Naive thymus-derived CD4-positive, alpha-beta T cell (primary cell): ENCODE measurements around the gene HNRNPL. TPM values are rescaled to one million over a fixed set of nuclear protein-coding genes. Genes with fewer than 3 reads are reported as not detected.
"Not testable (repeated sequence)": the region's sequence is repeated elsewhere in the genome, so short reads cannot be mapped to it uniquely, and the experiment has no call there.

Experiments used
- ATAC-seq: fragments of 150-1000 bp; cut with Tn5 transposase; 2 replicates; pipeline ENCODE4 v1.10.0; 2021; ENCODE audit warnings: mild to moderate bottlenecking, moderate library complexity
- CTCF ChIA-PET: fragments of 350-600 bp; sonication (Branson Sonifier 250); formaldehyde crosslinking; loops from one replicate; lab custom pipeline; 2021; ENCODE audit warnings: antibody characterized with exemption; lab: Charles Lee
- POLR2A ChIA-PET: fragments of 350-600 bp; sonication (Branson Sonifier 250); formaldehyde crosslinking; loops from one replicate; lab custom pipeline; 2021; ENCODE audit warnings: antibody characterized with exemption, inconsistent platforms; lab: Charles Lee
- DNase-seq, 9 donors: peaks; one replicate each; pipeline versions ENCODE4 v3.0.0 to v3.0.0-alpha.2; 2020 to 2022; ENCODE audit warnings: mixed read lengths in 1 of 9
- H3K27ac ChIP-seq: one replicate; pipeline ENCODE4 v1.7.0; 2013; ENCODE audit warnings: mild to moderate bottlenecking, low read depth, low read length, moderate library complexity
- H3K27me3 ChIP-seq, 2 donors: one replicate each; pipeline ENCODE4 v1.7.0; 2013; ENCODE audit warnings: low read length in 2 of 2, mild to moderate bottlenecking in 2 of 2, moderate library complexity in 2 of 2; ENCODE audit not compliant: control insufficient read depth in 2 of 2, insufficient read depth in 2 of 2
- H3K36me3 ChIP-seq, 3 experiments: 1 replicate in 2 of 3; 2 replicates in 1 of 3; pipeline ENCODE4 v1.7.0; 2013; ENCODE audit warnings: low read length in 3 of 3, mild to moderate bottlenecking in 3 of 3, moderate library complexity in 1 of 3; ENCODE audit not compliant: insufficient read depth in 3 of 3, control insufficient read depth in 2 of 3
- H3K4me1 ChIP-seq, 2 donors: one replicate each; pipeline ENCODE4 v1.7.0; 2013; ENCODE audit warnings: low read length in 2 of 2, mild to moderate bottlenecking in 2 of 2, moderate library complexity in 1 of 2; ENCODE audit not compliant: control insufficient read depth in 2 of 2, insufficient read depth in 2 of 2
- H3K4me3 ChIP-seq: 2 replicates; pipeline ENCODE4 v1.7.0; 2013; ENCODE audit warnings: mild to moderate bottlenecking, low read length
- H3K9me3 ChIP-seq, 3 experiments: 1 replicate in 2 of 3; 2 replicates in 1 of 3; pipeline ENCODE4 v1.7.0; 2013; ENCODE audit warnings: low read length in 3 of 3; ENCODE audit not compliant: control insufficient read depth in 2 of 3
- H3K27ac Mint-ChIP-seq, 9 donors: one replicate each; pipeline ENCODE4 v1.8.0; 2020 to 2022; ENCODE audit warnings: mixed read lengths in 9 of 9, mild to moderate bottlenecking in 8 of 9, moderate library complexity in 5 of 9, inconsistent platforms in 2 of 9
- H3K27me3 Mint-ChIP-seq, 5 donors: one replicate each; pipeline ENCODE4 v1.8.0; 2021 to 2022; ENCODE audit warnings: mixed read lengths in 5 of 5, mild to moderate bottlenecking in 1 of 5
- H3K36me3 Mint-ChIP-seq, 5 donors: one replicate each; pipeline ENCODE4 v1.8.0; 2020 to 2022; ENCODE audit warnings: mixed read lengths in 5 of 5, mild to moderate bottlenecking in 3 of 5, inconsistent platforms in 1 of 5
- H3K4me1 Mint-ChIP-seq, 7 donors: one replicate each; pipeline ENCODE4 v1.8.0; 2020 to 2022; ENCODE audit warnings: mixed read lengths in 7 of 7, mild to moderate bottlenecking in 3 of 7, inconsistent platforms in 1 of 7
- H3K4me3 Mint-ChIP-seq, 10 donors: one replicate each; pipeline ENCODE4 v1.8.0; 2020 to 2022; ENCODE audit warnings: mild to moderate bottlenecking in 10 of 10, mixed read lengths in 10 of 10, moderate library complexity in 6 of 10, inconsistent platforms in 2 of 10
- H3K9me3 Mint-ChIP-seq, 11 donors: one replicate each; pipeline ENCODE4 v1.8.0; 2020 to 2022; ENCODE audit warnings: mixed read lengths in 11 of 11, mild to moderate bottlenecking in 4 of 11, inconsistent platforms in 1 of 11, moderate library complexity in 1 of 11
- intact Hi-C, 2 donors: fragments of 100-400 bp; cut with micrococcal nuclease; formaldehyde crosslinking; loops; one replicate each; pipeline ENCODE4 v1.15.1; 2023
- polyA plus RNA-seq, 2 donors: library from polyadenylated mRNA; unstranded; fragments of 300-500 nt; fragmentation: Illumina TruSeq; gene quantifications; one replicate each; pipeline ENCODE4 v1.2.3, GENCODE V29; 2021
- total RNA-seq, 6 experiments: library from RNA in 5 of 6; stranded (reverse) in 5 of 6; gene quantifications; 1 replicate in 5 of 6; 2 replicates in 1 of 6; pipeline ENCODE4 v1.2.3 and lab custom pipeline; 2021 to 2026

Gene HNRNPL
- total and polyA plus RNA-seq, 7 experiments from 2014 or later, result 70.6 to 539 (median 349) TPM

DNA sequence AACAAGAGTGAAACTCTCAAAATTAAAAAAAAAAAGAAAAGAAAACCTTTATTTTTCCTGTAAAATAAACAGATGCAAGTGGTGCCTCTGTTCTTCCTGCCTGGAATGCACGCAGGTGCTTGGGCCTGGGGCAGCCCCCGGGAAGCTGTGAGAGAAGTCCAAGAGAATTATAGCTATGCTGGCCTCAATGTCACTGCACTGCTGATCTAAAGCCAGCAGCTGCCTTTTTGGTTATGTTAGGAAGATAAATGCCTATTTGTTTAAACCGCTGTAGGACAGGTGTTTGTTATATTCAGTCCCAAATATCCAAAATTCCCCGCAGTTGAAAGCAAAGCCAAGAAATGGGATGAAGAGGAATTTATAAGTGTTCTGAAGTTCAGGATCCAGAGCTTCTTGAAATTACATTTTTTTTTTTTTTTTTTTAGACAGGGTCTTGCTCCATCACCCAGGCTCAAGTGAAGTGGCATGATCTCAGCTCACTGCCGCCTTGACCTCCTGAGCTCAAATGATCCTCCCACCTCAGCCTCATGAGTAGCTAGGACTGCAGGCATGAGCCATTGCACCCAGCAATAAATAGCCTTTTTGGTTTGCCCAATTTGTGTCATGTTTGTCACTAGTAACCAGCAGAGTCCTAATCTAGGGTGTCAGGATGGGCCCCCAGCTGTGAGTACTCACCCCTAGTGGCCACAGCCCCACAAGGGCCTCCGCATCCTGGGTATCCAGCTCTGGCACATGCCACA, 26.0 kb upstream of the HNRNPL start:
- ATAC-seq, result no peak
- H3K4me3 Mint-ChIP-seq, result peak overlapping the region in 4 of 10 donors; percentile 12 to 54 (median 20)
- Histone ChIP-seq H3K4me3 (no peak overlapping the region), H3K9me3 (no peaks in the 10 kb centered on the region), H3K27ac (peak overlapping the region; percentile 22), H3K36me3 (peaks cover 0 to 22% (median 0%) of the 10 kb centered on the region in 3 experiments), H3K27me3 (no peaks in the 10 kb centered on the region), H3K4me1 (peaks cover 22 to 25% of the 10 kb centered on the region in 2 donors)
- intact Hi-C loops, result no loop called here
- ChIA-PET CTCF (interaction anchor here (0.8 to 1.5 kb wide), 2 partner anchors 13 to 38 kb away, joined by 4 to 5 read pairs; no protein-coding TSS in a partner anchor), POLR2A (interaction anchor here (0.7 to 19.2 kb wide), 4 partner anchors 12 to 106 kb away, joined by 4 to 317 read pairs (median 6); partner anchors contain the start of gene HNRNPL)
- H3K9me3 Mint-ChIP-seq, result no peaks in the 10 kb centered on the region
- H3K4me1 Mint-ChIP-seq, result peaks cover 16 to 54% (median 39%) of the 10 kb centered on the region in 7 donors
- no peaks in the 10 kb centered on the region for H3K27me3 Mint-ChIP-seq
- peak overlapping the region in 8 of 9 donors; percentile 27 to 97 (median 66) for H3K27ac Mint-ChIP-seq
- H3K36me3 Mint-ChIP-seq, result peaks cover 4 to 21% (median 6%) of the 10 kb centered on the region in 5 donors
- DNase-seq, result no peak

DNA sequence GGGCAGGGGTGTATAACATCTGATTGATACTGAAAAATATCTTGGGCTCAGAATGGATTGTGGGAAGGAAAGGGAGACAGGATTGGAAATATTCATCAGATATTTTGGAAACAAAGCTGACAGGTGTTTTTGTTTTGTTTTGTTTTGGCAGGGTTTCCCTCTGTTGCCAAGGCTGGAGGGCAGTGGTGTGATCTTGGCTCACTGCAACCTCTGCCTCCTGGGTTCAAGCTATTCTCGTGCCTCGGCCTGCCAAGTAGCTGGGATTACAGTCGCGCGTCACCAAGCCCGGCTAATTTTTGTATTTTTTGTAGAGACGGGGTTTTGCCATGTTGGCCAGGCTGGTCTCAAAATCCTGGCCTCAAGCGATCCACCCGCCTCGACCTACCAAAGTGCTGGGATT, 23.6 kb upstream of the HNRNPL start:
- Histone ChIP-seq H3K36me3 (peaks cover 0 to 23% (median 0%) of the 10 kb centered on the region in 3 experiments), H3K4me1 (peaks cover 22 to 24% of the 10 kb centered on the region in 2 donors)
- ATAC-seq, H3K4me3 ChIP-seq, DNase-seq, CTCF ChIA-PET, H3K27me3 ChIP-seq, H3K27ac ChIP-seq, H3K9me3 Mint-ChIP-seq, H3K27me3 Mint-ChIP-seq, H3K9me3 ChIP-seq, H3K4me3 Mint-ChIP-seq: not testable (repeated sequence)
- peaks cover 4 to 28% (median 6%) of the 10 kb centered on the region in 5 donors for H3K36me3 Mint-ChIP-seq
- H3K4me1 Mint-ChIP-seq, result peaks cover 20 to 60% (median 47%) of the 10 kb centered on the region in 7 donors
- POLR2A ChIA-PET, result interaction anchor here (19.2 kb wide), 1 partner anchor 24 kb away, joined by 317 read pairs; the partner anchor contains the start of gene HNRNPL
- peak overlapping the region in 6 of 9 donors; percentile 0 to 79 (median 19) for H3K27ac Mint-ChIP-seq
- intact Hi-C loops, result loop anchor here in 1 of 2 donors (5.0 kb wide), 1 partner anchor 141 kb away; no protein-coding TSS in a partner anchor

DNA sequence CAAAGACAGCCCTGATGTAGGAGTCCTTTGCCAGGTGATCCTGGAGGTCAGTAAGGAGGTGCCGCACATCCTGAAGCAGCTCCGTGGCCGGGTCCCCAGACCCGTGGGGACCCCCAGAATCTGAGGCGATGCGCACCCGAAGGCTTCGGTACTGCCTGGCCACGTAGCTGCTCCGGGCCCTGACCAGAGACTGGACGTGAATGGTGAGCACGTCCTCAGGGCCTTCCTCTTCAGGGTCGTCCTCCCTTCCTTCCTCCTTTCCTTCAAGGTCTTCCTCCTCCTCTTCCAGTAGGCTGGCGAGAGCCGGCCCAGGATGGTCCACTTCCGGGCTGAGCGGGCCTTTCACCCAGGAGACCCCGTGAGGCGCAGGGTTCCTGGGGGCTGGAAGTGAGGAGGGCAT, 20.8 kb upstream of the HNRNPL start:
- H3K9me3 ChIP-seq, result no peaks in the 10 kb centered on the region
- no peaks in the 10 kb centered on the region for H3K27me3 ChIP-seq
- intact Hi-C loops, result loop anchor here (1.0 to 5.0 kb wide), 6 partner anchors 8 to 467 kb away; partner anchors contain the start of genes RINL (in 2 of the 2), FAM98C (in 1 of the 2), NFKBIB (in 1 of the 2) and SIRT2 (in 1 of the 2)
- H3K4me1 Mint-ChIP-seq, result peaks cover 20 to 58% (median 36%) of the 10 kb centered on the region in 7 donors
- no peak for DNase-seq
- peak overlapping the region; percentile 71 to 94 (median 90) for H3K4me3 Mint-ChIP-seq
- peaks cover 20 to 25% of the 10 kb centered on the region in 2 donors for H3K4me1 ChIP-seq
- ChIA-PET CTCF (interaction anchor here (2.1 to 3.2 kb wide), 3 partner anchors 17 to 59 kb away, joined by 6 to 20 read pairs (median 7); no protein-coding TSS in a partner anchor), POLR2A (interaction anchor here (0.6 to 19.2 kb wide), 9 partner anchors 8 to 720 kb away, joined by 3 to 317 read pairs (median 4); partner anchors contain the start of genes ECH1, HNRNPL, MRPS12 and PSMD8)
- H3K36me3 ChIP-seq, result peaks cover 0 to 14% (median 0%) of the 10 kb centered on the region in 3 experiments
- H3K4me3 ChIP-seq, result peak overlapping the region; percentile 85
- peak overlapping the region; percentile 77 for H3K27ac ChIP-seq
- peaks cover 4 to 27% (median 6%) of the 10 kb centered on the region in 5 donors for H3K36me3 Mint-ChIP-seq
- no peaks in the 10 kb centered on the region for H3K27me3 Mint-ChIP-seq
- H3K27ac Mint-ChIP-seq, result peak overlapping the region; percentile 73 to 93 (median 85)
- H3K9me3 Mint-ChIP-seq, result no peaks in the 10 kb centered on the region
- no peak for ATAC-seq

DNA sequence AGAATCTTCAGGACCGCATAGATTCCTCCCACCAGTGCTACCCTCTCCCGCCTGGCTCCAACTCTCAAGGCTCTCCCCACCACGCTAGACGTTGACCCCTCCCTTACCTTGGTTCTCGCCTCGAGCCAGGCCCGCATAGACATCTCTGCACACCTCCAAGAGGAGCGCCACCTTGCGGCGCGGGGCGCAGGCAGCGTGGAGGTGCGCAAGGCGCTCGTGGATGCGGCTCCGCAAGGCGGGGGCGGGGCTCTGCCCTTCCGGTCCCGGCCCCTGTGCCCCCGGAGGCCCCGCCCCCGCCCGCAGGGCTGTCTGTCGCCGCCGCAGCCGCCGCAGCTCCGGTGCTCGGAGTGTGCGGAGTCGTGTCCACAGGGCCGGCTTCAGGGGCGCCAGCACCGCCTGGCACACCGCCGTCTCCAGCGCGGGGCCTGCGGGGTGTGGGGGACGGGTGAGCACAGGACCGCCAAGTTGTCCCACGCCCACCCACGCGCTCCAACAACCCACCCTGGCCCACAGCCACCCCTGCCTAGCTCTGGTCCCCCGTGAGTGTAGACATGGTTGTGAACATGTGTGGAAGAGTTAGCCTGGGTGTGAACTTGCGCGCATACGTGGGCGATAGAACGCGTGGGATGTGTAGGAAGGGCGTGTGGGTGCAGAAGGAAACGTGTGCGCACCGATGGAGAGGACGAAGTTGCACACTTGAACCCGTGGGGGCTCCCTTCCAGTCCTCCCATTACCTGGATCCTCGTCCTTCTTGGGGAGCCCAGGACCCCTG, 20.2 kb upstream of the HNRNPL start:
- no peaks in the 10 kb centered on the region for H3K27me3 Mint-ChIP-seq
- H3K4me3 ChIP-seq, result peak overlapping the region; percentile 85
- peak; percentile 98 for ATAC-seq
- H3K9me3 Mint-ChIP-seq, result peaks cover 0 to 2% (median 0%) of the 10 kb centered on the region in 11 donors
- no peaks in the 10 kb centered on the region for H3K27me3 ChIP-seq
- POLR2A ChIA-PET, result interaction anchor here (0.6 to 19.2 kb wide), 14 partner anchors 8 to 719 kb away, joined by 3 to 317 read pairs (median 4); partner anchors contain the start of genes ECH1, FAM98C, HNRNPL and MRPS12
- H3K4me1 Mint-ChIP-seq, result peaks cover 26 to 63% (median 41%) of the 10 kb centered on the region in 7 donors
- peak; percentile 90 to 96 (median 94) for DNase-seq
- intact Hi-C loops, result loop anchor here (1.0 to 5.0 kb wide), 13 partner anchors 8 to 467 kb away; partner anchors contain the start of genes ECH1 (in 2 of the 2), RINL (in 2 of the 2), FAM98C (in 1 of the 2) and NFKBIB (in 1 of the 2)
- peak overlapping the region; percentile 84 to 94 (median 91) for H3K4me3 Mint-ChIP-seq
- H3K36me3 Mint-ChIP-seq, result peaks cover 4 to 30% (median 6%) of the 10 kb centered on the region in 5 donors
- H3K27ac ChIP-seq, result peak overlapping the region; percentile 77
- CTCF ChIA-PET, result interaction anchor here (0.5 to 3.2 kb wide), 11 partner anchors 8 to 472 kb away, joined by 3 to 20 read pairs (median 5); partner anchors contain the start of genes MRPS12, RINL and SARS2
- peaks cover 0 to 14% (median 0%) of the 10 kb centered on the region in 3 experiments for H3K36me3 ChIP-seq
- no peaks in the 10 kb centered on the region for H3K9me3 ChIP-seq
- H3K27ac Mint-ChIP-seq, result peak overlapping the region; percentile 73 to 97 (median 88)
- H3K4me1 ChIP-seq, result peaks cover 26 to 31% of the 10 kb centered on the region in 2 donors

DNA sequence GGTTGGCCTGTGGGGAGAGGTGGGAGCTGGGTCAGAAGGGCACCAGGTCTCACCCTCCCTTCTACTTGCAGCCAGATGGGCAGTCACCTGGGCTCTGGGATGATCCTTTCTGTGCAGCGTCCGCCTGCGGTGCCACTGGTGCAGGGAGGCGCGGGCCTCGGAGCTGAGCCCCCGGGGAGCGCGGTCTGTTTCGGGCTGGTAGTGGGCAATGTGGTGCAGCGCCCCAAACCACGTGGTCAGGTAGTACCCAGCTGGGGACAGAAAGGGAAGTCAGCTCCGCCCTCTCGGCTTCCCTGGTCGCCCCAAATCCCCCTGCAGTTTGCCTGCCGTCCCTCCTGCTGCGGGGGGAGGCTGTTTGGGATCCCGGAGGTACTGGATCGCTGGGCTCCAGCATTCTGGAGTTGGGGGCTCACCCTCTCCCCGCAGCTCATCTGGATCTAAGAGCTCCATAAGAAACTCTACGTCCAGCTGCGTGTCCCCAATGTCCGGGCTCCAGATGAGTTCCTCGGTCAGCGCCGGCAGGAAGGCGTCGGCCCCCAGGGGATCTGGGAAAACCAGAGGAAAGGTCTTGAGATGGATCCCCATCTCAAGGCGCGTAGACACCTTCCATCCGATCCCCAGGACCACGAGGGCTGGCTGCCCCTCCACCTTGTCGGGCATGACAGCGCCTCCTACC, 19.5 kb upstream of the HNRNPL start:
- Histone ChIP-seq H3K4me1 (peaks cover 32 to 38% of the 10 kb centered on the region in 2 donors), H3K36me3 (peaks cover 0 to 14% (median 0%) of the 10 kb centered on the region in 3 experiments), H3K27me3 (no peaks in the 10 kb centered on the region), H3K9me3 (no peaks in the 10 kb centered on the region), H3K27ac (peak overlapping the region; percentile 77), H3K4me3 (peak overlapping the region; percentile 85)
- Mint-ChIP-seq H3K4me1 (peaks cover 33 to 71% (median 48%) of the 10 kb centered on the region in 7 donors), H3K36me3 (peaks cover 4 to 35% (median 6%) of the 10 kb centered on the region in 5 donors), H3K27ac (peak overlapping the region; percentile 73 to 97 (median 88)), H3K9me3 (peaks cover 0 to 2% (median 0%) of the 10 kb centered on the region in 11 donors), H3K27me3 (no peaks in the 10 kb centered on the region), H3K4me3 (peak overlapping the region; percentile 84 to 94 (median 91))
- ATAC-seq, result peak; percentile 13
- ChIA-PET POLR2A (interaction anchor here (0.6 to 19.2 kb wide), 13 partner anchors 9 to 466 kb away, joined by 3 to 317 read pairs (median 5); partner anchors contain the start of genes ECH1, FAM98C, HNRNPL and MRPS12), CTCF (interaction anchor here (0.5 to 3.2 kb wide), 15 partner anchors 9 to 472 kb away, joined by 3 to 20 read pairs (median 4); partner anchors contain the start of genes MRPS12, RINL and SARS2)
- intact Hi-C loops, result loop anchor here (1.0 to 5.0 kb wide), 7 partner anchors 17 to 232 kb away; partner anchors contain the start of gene ECH1 (in 2 of the 2)
- peak in 1 of 9 donors; percentile 47 for DNase-seq
